Endothelial cell (in vitro differentiated cells): ENCODE results near the gene RAB3GAP1. TPM values are rescaled to one million over a fixed set of nuclear protein-coding genes. Genes with fewer than 3 reads are reported as not detected.

Experiments used
- DNase-seq: peaks from one replicate; pipeline ENCODE4 v3.0.0; 2021; ENCODE audit warnings: low spot score
- H3K27ac Mint-ChIP-seq: one replicate; pipeline ENCODE4 v1.8.0; 2021; ENCODE audit warnings: mixed read lengths, inconsistent platforms; ENCODE audit not compliant: unreplicated experiment
- H3K27me3 Mint-ChIP-seq: one replicate; pipeline ENCODE4 v1.8.0; 2021; ENCODE audit warnings: mild to moderate bottlenecking, moderate library complexity, mixed read lengths, inconsistent platforms; ENCODE audit not compliant: unreplicated experiment
- H3K36me3 Mint-ChIP-seq: one replicate; pipeline ENCODE4 v1.8.0; 2021; ENCODE audit warnings: mild to moderate bottlenecking, low read depth, mixed read lengths, inconsistent platforms; ENCODE audit not compliant: unreplicated experiment
- H3K4me1 Mint-ChIP-seq: one replicate; pipeline ENCODE4 v1.8.0; 2021; ENCODE audit warnings: mild to moderate bottlenecking, mixed read lengths, inconsistent platforms; ENCODE audit not compliant: unreplicated experiment
- H3K4me3 Mint-ChIP-seq: one replicate; pipeline ENCODE4 v1.8.0; 2021; ENCODE audit warnings: mild to moderate bottlenecking, mixed read lengths, inconsistent platforms; ENCODE audit not compliant: unreplicated experiment
- H3K9me3 Mint-ChIP-seq: one replicate; pipeline ENCODE4 v1.8.0; 2021; ENCODE audit warnings: mixed read lengths, inconsistent platforms; ENCODE audit not compliant: unreplicated experiment
- CTCF ChIP-seq: fragments of 200-600 bp; sonication (generic); IDR thresholded peaks from one replicate; pipeline ENCODE4 v1.5.0; 2021; ENCODE audit warnings: antibody characterized with exemption; ENCODE audit not compliant: unreplicated experiment
- total RNA-seq: library from RNA; stranded (reverse); fragmentation: NEBNext Ultra II Directional; extraction: Animal tissue kit (Norgen Biotek cat#: 25700); gene quantifications from one replicate; pipeline ENCODE4 v1.2.1, GENCODE V29; 2021; ENCODE audit not compliant: unreplicated experiment

RAB3GAP1 gene
- total RNA-seq, 1 donor from 2014 or later = 28.0 TPM

- Mint-ChIP-seq H3K36me3 (no peaks in the 10 kb centered on the region), H3K4me1 (no peaks in the 10 kb centered on the region), H3K9me3 (no peaks in the 10 kb centered on the region), H3K27ac (no peak overlapping the region), H3K4me3 (no peak overlapping the region), H3K27me3 (no peaks in the 10 kb centered on the region)
- no peak for TF ChIP-seq CTCF
- DNase-seq = no peak
Observed at GRCh38 chr2:135010200-135010942, 41.7 kb upstream of the RAB3GAP1 start.

GRCh38 chr2:135011633-135012032 lies 40.5 kb upstream of the RAB3GAP1 start:
- H3K4me1 Mint-ChIP-seq = no peaks in the 10 kb centered on the region
- no peak for TF ChIP-seq CTCF
- no peak overlapping the region for H3K27ac Mint-ChIP-seq
- DNase-seq = no peak
- H3K4me3 Mint-ChIP-seq = no peak overlapping the region
- H3K36me3 Mint-ChIP-seq = no peaks in the 10 kb centered on the region
- no peaks in the 10 kb centered on the region for H3K27me3 Mint-ChIP-seq
- no peaks in the 10 kb centered on the region for H3K9me3 Mint-ChIP-seq

GRCh38 chr2:135021618-135022017 lies 30.5 kb upstream of the RAB3GAP1 start:
- H3K4me3 Mint-ChIP-seq = no peak overlapping the region
- H3K9me3 Mint-ChIP-seq = no peaks in the 10 kb centered on the region
- H3K27ac Mint-ChIP-seq = no peak overlapping the region

GRCh38 chr2:135022952-135023880 lies 28.9 kb upstream of the RAB3GAP1 start:
- DNase-seq = no peak
- Mint-ChIP-seq H3K4me1 (peaks cover 10% of the 10 kb centered on the region), H3K27ac (no peak overlapping the region), H3K36me3 (no peaks in the 10 kb centered on the region), H3K27me3 (peaks cover 2% of the 10 kb centered on the region), H3K9me3 (no peaks in the 10 kb centered on the region), H3K4me3 (peak overlapping the region; percentile 12)
- no peak for TF ChIP-seq CTCF

More at GRCh38 chr2:135021618-135022017, 30.5 kb upstream of the RAB3GAP1 start:
- peaks cover 10% of the 10 kb centered on the region for H3K4me1 Mint-ChIP-seq
- TF ChIP-seq CTCF = no peak
- peaks cover 2% of the 10 kb centered on the region for H3K27me3 Mint-ChIP-seq
- H3K36me3 Mint-ChIP-seq = no peaks in the 10 kb centered on the region
- no peak for DNase-seq
